ENCODE measurements around the gene PPP1R1B.

Gene PPP1R1B

GRCh38 chr17:39653662-39654331 lies 27.0 kb downstream of the PPP1R1B start:
- FAIRE-seq = peak; percentile 67
- no peak for TF ChIP-seq TAF1 (IDR thresholded peaks at IDR 0.05; ENCODE audit: borderline replicate concordance, low read depth, low read length)
- TF ChIP-seq POLR2AphosphoS5 (IDR thresholded peaks at IDR 0.05; ENCODE audit: low read depth, low read length) = no peak
- no peak for TF ChIP-seq POLR2A (IDR thresholded peaks at IDR 0.05; ENCODE audit: low read depth, low read length)

GRCh38 chr17:39655105-39655504 lies 28.4 kb downstream of the PPP1R1B start:
- no peak for FAIRE-seq

More at GRCh38 chr17:39653662-39654331, 27.0 kb downstream of the PPP1R1B start:
- peak; percentile 98 for DNase-seq (ENCODE audit: insufficient read length)

GRCh38 chr17:39658346-39658745 lies 31.6 kb downstream of the PPP1R1B start:
- TF ChIP-seq POLR2A (IDR thresholded peaks at IDR 0.05; ENCODE audit: low read depth, low read length) (no peak), POLR2AphosphoS5 (IDR thresholded peaks at IDR 0.05; ENCODE audit: low read depth, low read length) (no peak)
- FAIRE-seq (no peak), DNase-seq (ENCODE audit: insufficient read length) (no peak)

More at GRCh38 chr17:39655105-39655504, 28.4 kb downstream of the PPP1R1B start:
- no peak for DNase-seq (ENCODE audit: insufficient read length)
- TF ChIP-seq TAF1 (IDR thresholded peaks at IDR 0.05; ENCODE audit: borderline replicate concordance, low read depth, low read length) (no peak), POLR2AphosphoS5 (IDR thresholded peaks at IDR 0.05; ENCODE audit: low read depth, low read length) (no peak), POLR2A (IDR thresholded peaks at IDR 0.05; ENCODE audit: low read depth, low read length) (no peak)

GRCh38 chr17:39658760-39659159 lies 32.0 kb downstream of the PPP1R1B start:
- no peak for DNase-seq (ENCODE audit: insufficient read length)
- no peak for TF ChIP-seq TAF1 (IDR thresholded peaks at IDR 0.05; ENCODE audit: borderline replicate concordance, low read depth, low read length)
- TF ChIP-seq POLR2A (IDR thresholded peaks at IDR 0.05; ENCODE audit: low read depth, low read length) = no peak
- no peak for TF ChIP-seq POLR2AphosphoS5 (IDR thresholded peaks at IDR 0.05; ENCODE audit: low read depth, low read length)
- FAIRE-seq = peak; percentile 21

GRCh38 chr17:39659279-39660010 lies 32.7 kb downstream of the PPP1R1B start:
- FAIRE-seq (no peak), DNase-seq (ENCODE audit: insufficient read length) (no peak)
- TF ChIP-seq POLR2AphosphoS5 (IDR thresholded peaks at IDR 0.05; ENCODE audit: low read depth, low read length) (no peak), POLR2A (IDR thresholded peaks at IDR 0.05; ENCODE audit: low read depth, low read length) (no peak), TAF1 (IDR thresholded peaks at IDR 0.05; ENCODE audit: borderline replicate concordance, low read depth, low read length) (no peak)

- DNase-seq (ENCODE audit: insufficient read length) = no peak
- TF ChIP-seq TAF1 (IDR thresholded peaks at IDR 0.05; ENCODE audit: borderline replicate concordance, low read depth, low read length) = no peak
- no peak for TF ChIP-seq POLR2A (IDR thresholded peaks at IDR 0.05; ENCODE audit: low read depth, low read length)
- no peak for TF ChIP-seq POLR2AphosphoS5 (IDR thresholded peaks at IDR 0.05; ENCODE audit: low read depth, low read length)
- no peak for FAIRE-seq
Observed at GRCh38 chr17:39660011-39660360, 33.2 kb downstream of the PPP1R1B start.

GRCh38 chr17:39660397-39661385 lies 33.9 kb downstream of the PPP1R1B start:
- no peak for TF ChIP-seq POLR2A (IDR thresholded peaks at IDR 0.05; ENCODE audit: low read depth, low read length)
- no peak for TF ChIP-seq TAF1 (IDR thresholded peaks at IDR 0.05; ENCODE audit: borderline replicate concordance, low read depth, low read length)
- TF ChIP-seq POLR2AphosphoS5 (IDR thresholded peaks at IDR 0.05; ENCODE audit: low read depth, low read length) = no peak
- no peak for DNase-seq (ENCODE audit: insufficient read length)

GRCh38 chr17:39661744-39662541 lies 35.2 kb downstream of the PPP1R1B start:
- no peak for TF ChIP-seq POLR2A (IDR thresholded peaks at IDR 0.05; ENCODE audit: low read depth, low read length)
- no peak for TF ChIP-seq TAF1 (IDR thresholded peaks at IDR 0.05; ENCODE audit: borderline replicate concordance, low read depth, low read length)
- no peak for TF ChIP-seq POLR2AphosphoS5 (IDR thresholded peaks at IDR 0.05; ENCODE audit: low read depth, low read length)
- no peak for FAIRE-seq
- DNase-seq (ENCODE audit: insufficient read length) = no peak

More at GRCh38 chr17:39660397-39661385, 33.9 kb downstream of the PPP1R1B start:
- FAIRE-seq = no peak

- DNase-seq (ENCODE audit: insufficient read length) = no peak
- TF ChIP-seq TAF1 (IDR thresholded peaks at IDR 0.05; ENCODE audit: borderline replicate concordance, low read depth, low read length) (no peak), POLR2A (IDR thresholded peaks at IDR 0.05; ENCODE audit: low read depth, low read length) (no peak), POLR2AphosphoS5 (IDR thresholded peaks at IDR 0.05; ENCODE audit: low read depth, low read length) (no peak)
- FAIRE-seq = no peak
Observed at GRCh38 chr17:39662551-39663339, 36.0 kb downstream of the PPP1R1B start.

GRCh38 chr17:39663340-39663687 lies 36.6 kb downstream of the PPP1R1B start:
- FAIRE-seq (no peak), DNase-seq (ENCODE audit: insufficient read length) (no peak)
- TF ChIP-seq TAF1 (IDR thresholded peaks at IDR 0.05; ENCODE audit: borderline replicate concordance, low read depth, low read length) = no peak
- TF ChIP-seq POLR2AphosphoS5 (IDR thresholded peaks at IDR 0.05; ENCODE audit: low read depth, low read length) = no peak
- TF ChIP-seq POLR2A (IDR thresholded peaks at IDR 0.05; ENCODE audit: low read depth, low read length) = no peak

Data from GM12892 (cell line).